Cardiac muscle cell (in vitro differentiated cells and primary cell): ENCODE data around the gene TMTC1. TPM values are rescaled to one million over a fixed set of nuclear protein-coding genes. Genes with fewer than 3 reads are reported as not detected.

ENCODE experiments used
- DNase-seq, 2 donors: peaks; one replicate each; pipeline versions ENCODE4 v3.0.0 to v3.0.0-alpha.2; 2010 to 2017; ENCODE audit warnings: low read depth in 1 of 2, low spot score in 1 of 2
- H3K27ac ChIP-seq: fragments of 200-600 bp; sonication (generic); 2 replicates; pipeline ENCODE4 v1.5.1; 2016
- H3K27me3 ChIP-seq: fragments of 200-600 bp; sonication (generic); 2 replicates; pipeline ENCODE4 v1.6.0; 2016; ENCODE audit warnings: control low read depth
- H3K36me3 ChIP-seq: fragments of 200-600 bp; sonication (generic); 2 replicates; pipeline ENCODE4 v1.5.1; 2016; ENCODE audit warnings: control low read depth
- H3K4me1 ChIP-seq: fragments of 200-600 bp; sonication (generic); 2 replicates; pipeline ENCODE4 v1.8.1; 2017; ENCODE audit warnings: low read depth, mild to moderate bottlenecking, mixed run types
- H3K4me3 ChIP-seq: fragments of 200-600 bp; sonication (generic); 2 replicates; pipeline ENCODE4 v1.5.1; 2016; ENCODE audit warnings: mild to moderate bottlenecking
- H3K9me3 ChIP-seq: fragments of 200-600 bp; sonication (generic); 2 replicates; pipeline ENCODE4 v1.5.1; 2017; ENCODE audit warnings: low read depth, mild to moderate bottlenecking, control low read depth
- polyA plus RNA-seq: library from polyadenylated mRNA; unstranded; fragments of >200 nt; fragmentation: Nextera tagmentation; extraction: Ambion mirVana; gene quantifications from 2 replicates; pipeline ENCODE4 v1.2.1, GENCODE V29; 2016
- total RNA-seq: library from RNA; depleted of rRNA; stranded (reverse); fragments of >200 nt; gene quantifications from 2 replicates; pipeline ENCODE4 v1.2.3, GENCODE V29; 2016
- TF ChIP-seq, protein P1 (sequence below): IDR thresholded peaks from 2 replicates; pipeline ENCODE4 v1.5.1; 2012; ENCODE audit warnings: low read depth, mild to moderate bottlenecking, low read length

Gene TMTC1
- total and polyA plus RNA-seq, 2 experiments from 2014 or later = 16.0 to 25.3 TPM

DNA sequence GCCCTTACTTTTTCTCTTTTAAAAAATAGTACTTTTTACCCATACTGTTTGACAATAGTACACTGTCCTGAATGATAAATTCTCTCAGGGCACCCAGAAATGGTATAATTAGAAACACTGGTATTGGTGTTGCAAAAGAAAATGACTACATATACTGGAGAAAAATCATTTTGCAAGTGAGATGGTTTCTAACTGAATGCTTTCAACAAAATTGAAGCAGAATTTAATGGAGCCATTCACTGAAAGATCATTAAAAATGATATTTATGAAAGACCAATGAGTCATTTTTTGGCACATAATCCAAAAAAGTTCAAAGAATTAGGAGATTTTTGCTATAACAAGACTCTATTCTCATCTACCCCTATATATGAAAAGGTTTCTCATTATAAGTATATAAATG is 68.8 kb downstream of the TMTC1 start:
- Histone ChIP-seq H3K27ac (no peak overlapping the region), H3K9me3 (no peaks in the 10 kb centered on the region), H3K36me3 (no peaks in the 10 kb centered on the region), H3K4me3 (no peak overlapping the region), H3K27me3 (no peaks in the 10 kb centered on the region), H3K4me1 (peaks cover 2% of the 10 kb centered on the region)
- no peak for DNase-seq
- TF ChIP-seq, protein P1, sequence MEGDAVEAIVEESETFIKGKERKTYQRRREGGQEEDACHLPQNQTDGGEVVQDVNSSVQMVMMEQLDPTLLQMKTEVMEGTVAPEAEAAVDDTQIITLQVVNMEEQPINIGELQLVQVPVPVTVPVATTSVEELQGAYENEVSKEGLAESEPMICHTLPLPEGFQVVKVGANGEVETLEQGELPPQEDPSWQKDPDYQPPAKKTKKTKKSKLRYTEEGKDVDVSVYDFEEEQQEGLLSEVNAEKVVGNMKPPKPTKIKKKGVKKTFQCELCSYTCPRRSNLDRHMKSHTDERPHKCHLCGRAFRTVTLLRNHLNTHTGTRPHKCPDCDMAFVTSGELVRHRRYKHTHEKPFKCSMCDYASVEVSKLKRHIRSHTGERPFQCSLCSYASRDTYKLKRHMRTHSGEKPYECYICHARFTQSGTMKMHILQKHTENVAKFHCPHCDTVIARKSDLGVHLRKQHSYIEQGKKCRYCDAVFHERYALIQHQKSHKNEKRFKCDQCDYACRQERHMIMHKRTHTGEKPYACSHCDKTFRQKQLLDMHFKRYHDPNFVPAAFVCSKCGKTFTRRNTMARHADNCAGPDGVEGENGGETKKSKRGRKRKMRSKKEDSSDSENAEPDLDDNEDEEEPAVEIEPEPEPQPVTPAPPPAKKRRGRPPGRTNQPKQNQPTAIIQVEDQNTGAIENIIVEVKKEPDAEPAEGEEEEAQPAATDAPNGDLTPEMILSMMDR = no peak

DNA sequence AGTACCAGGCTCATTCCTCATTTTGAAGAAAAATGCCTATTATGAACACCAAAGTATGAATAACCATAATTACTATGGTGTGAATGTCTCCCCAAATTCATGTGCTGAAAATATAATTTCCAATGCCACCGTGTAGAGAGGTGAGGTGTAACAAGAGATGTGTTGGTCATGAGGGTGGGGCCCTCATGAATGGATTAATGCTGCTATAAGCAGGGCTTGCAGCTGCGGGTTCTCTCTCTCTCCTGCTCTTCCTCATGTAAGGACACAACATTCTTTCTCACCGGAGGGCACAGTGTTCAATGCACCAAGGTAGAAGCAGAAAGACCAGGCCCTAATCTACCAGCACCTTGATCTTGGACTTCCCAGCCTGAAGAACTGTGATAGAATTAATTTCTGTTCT is 70.0 kb downstream of the TMTC1 start:
- no peaks in the 10 kb centered on the region for H3K9me3 ChIP-seq
- H3K36me3 ChIP-seq = no peaks in the 10 kb centered on the region
- TF ChIP-seq, protein P1 = no peak
- no peaks in the 10 kb centered on the region for H3K27me3 ChIP-seq
- H3K4me1 ChIP-seq = peaks cover 8% of the 10 kb centered on the region
- peak overlapping the region; percentile 41 for H3K27ac ChIP-seq
- H3K4me3 ChIP-seq = no peak overlapping the region
- DNase-seq = no peak

DNA sequence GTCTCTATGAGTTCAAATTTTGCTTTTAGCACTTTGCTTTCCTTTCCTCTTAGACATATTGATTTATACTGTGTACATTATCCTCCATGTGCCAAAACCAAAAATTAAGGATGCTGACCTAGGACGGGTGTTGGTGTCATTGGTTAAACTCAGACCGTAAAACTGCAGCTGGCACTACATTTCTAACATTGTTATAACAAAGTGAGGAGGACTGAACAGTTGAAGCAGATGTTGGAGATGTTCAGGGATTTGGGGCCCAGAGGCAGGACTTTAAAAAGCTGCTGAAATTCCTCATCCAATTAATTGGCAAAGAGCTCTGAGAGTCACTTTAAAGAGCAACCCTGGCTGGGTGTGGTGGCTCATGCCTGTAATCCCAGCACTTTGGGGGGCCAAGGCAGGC is 72.4 kb downstream of the TMTC1 start:
- no peaks in the 10 kb centered on the region for H3K27me3 ChIP-seq
- TF ChIP-seq, protein P1 = no peak
- no peaks in the 10 kb centered on the region for H3K9me3 ChIP-seq

DNA sequence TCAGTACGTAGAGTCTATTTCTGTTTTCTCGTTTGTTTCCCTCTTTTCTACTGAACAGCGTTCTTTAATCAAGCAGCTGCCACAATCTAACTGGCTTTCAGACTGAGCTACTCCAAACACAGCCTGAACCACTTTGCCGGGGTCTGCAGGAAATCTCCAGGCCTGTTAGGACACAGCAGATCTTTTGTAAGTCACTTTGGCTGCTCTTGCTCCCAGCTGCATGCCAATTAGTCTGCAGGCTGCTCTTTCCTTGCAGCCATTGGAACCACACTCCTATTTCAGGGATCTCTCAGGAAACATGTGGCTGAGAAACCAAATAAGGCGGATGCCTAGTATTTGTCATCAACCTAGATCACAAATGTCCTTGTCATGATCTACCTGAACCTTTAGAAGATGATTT is 73.6 kb downstream of the TMTC1 start:
- no peaks in the 10 kb centered on the region for H3K36me3 ChIP-seq
- H3K27me3 ChIP-seq = no peaks in the 10 kb centered on the region
- peak overlapping the region; percentile 89 for H3K27ac ChIP-seq
- DNase-seq = peak; percentile 63 to 71
- H3K9me3 ChIP-seq = no peaks in the 10 kb centered on the region
- peaks cover 8% of the 10 kb centered on the region for H3K4me1 ChIP-seq
- H3K4me3 ChIP-seq = no peak overlapping the region
- TF ChIP-seq, protein P1 = no peak

More for the DNA sequence above, 72.4 kb downstream of the TMTC1 start:
- no peaks in the 10 kb centered on the region for H3K36me3 ChIP-seq
- H3K4me3 ChIP-seq = no peak overlapping the region
- peaks cover 8% of the 10 kb centered on the region for H3K4me1 ChIP-seq
- DNase-seq = no peak
- H3K27ac ChIP-seq = no peak overlapping the region

DNA sequence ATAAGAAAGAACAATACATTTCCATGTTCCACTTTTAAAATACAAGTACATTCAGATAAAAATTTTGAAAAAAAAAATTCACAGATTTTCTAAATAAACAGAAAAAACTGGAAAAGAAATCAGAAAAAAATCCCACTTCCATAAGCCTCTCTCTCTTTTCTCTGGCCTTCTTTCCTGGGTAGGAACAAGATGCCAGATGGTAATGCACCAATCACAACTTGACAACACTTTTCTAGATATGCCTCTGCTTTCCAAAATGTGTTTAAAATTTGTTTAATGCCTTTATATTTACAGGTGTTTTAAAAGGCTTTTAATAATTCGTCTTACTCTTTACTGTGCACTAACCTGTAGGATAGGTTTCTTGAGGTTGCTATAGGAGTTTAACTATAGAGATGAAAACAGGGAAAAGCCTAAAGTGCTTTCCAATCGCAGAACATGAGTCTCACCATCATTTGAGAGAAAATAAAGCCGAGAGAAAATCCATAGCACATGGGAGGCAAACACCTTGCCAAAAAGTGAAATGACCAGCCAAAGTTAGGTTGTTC is 74.2 kb downstream of the TMTC1 start:
- peaks cover 8% of the 10 kb centered on the region for H3K4me1 ChIP-seq
- H3K36me3 ChIP-seq = no peaks in the 10 kb centered on the region
- no peak for DNase-seq
- H3K27me3 ChIP-seq = no peaks in the 10 kb centered on the region
- no peaks in the 10 kb centered on the region for H3K9me3 ChIP-seq
- no peak overlapping the region for H3K4me3 ChIP-seq
- TF ChIP-seq, protein P1 = no peak
- H3K27ac ChIP-seq = peak overlapping the region; percentile 89
